GM10847 (cell line): ENCODE data around the gene NR0B2.

Source experiments
- POLR2A ChIP-seq: IDR thresholded peaks from 2 replicates; pipeline ENCODE4 v1.6.1; 2011; ENCODE audit not compliant: insufficient read length; ENCODE audit errors: extremely low read depth

Gene NR0B2

GRCh38 chr1:26910343-26911160 lies 3.2 kb downstream of the NR0B2 start:
- TF ChIP-seq POLR2A, result no peak

DNA sequence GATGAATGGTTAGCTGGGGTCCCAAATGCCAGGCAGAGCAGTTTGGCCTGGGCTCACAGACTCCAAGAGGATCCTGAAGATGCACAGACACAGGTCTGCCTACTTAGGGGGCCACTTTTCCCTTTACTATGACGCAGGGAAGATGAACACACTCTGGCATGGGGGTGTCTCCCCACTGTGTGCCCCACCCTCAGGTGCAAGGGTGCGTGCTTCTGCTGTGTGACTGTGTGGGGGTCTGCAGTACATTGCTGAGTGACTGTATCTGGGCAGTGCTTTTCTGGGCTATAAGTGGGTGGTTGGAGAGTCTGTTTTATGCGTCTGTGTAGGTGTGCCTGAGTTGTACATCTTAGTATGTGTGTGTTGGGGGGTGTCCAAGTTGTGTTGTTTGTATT lies 3.8 kb downstream of the NR0B2 start:
- no peak for TF ChIP-seq POLR2A

- TF ChIP-seq POLR2A, result no peak
Observed at GRCh38 chr1:26907071-26907917, 6.5 kb downstream of the NR0B2 start.

DNA sequence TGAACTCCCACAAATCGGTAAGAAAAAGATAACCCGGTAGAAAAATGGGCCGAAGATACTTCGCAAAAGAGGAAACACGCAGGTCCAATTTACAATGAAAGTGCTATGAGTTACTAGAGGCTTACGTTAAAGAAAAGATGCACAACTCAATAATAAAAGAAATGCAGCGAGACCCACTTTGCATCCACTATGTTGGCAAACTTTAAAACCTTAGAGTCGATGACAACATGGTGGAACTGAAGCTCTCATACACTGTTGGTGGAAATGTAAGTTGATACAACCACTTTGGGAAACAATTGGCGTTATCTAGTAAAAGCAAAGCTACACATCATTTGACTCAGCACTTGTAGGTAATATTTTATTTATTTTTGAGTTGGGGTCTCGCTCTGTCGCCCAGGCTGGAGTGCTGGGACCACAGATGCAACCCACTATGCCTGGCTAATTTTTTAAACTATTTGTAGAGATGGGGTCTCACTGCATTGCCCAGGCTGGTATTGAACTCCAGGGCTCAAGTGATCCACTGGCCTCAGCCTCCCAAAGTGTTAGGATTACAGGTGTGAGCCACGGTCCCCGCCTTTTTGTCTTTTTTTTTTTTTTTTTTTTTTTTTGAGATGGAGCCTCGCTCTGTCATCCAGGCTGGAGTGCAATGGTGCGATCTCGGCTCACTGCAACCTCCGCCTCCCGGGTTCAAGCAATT lies 12.8 kb downstream of the NR0B2 start:
- TF ChIP-seq POLR2A, result no peak

GRCh38 chr1:26900001-26900814 lies 13.6 kb downstream of the NR0B2 start, which contains the start of gene GPATCH3:
Gene GPATCH3, minus strand, starts transcription at chr1:26900467. Its CDS starts 25 bp downstream, at chr1:26900442.
- TF ChIP-seq POLR2A, result peak; percentile 81

DNA sequence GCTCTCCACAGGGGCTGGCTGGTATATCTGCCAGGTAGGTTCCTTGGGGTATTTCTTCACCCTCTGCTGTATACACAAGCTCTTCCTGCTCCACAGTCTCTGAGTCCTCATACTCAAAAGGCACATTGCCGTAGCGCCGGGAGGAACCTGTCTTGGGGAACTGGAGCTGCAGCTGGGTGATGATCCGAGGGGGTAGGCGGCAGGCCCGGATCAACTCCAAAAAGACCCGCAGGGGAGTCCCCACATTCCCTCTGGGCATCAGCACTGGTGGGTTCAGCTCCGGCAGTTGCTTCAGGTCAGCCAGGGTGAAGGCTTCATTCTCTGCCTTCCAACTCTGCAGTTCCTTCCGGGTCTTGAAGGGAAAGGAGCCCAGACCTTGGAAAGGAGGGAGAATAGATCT lies 16.4 kb downstream of the NR0B2 start:
- TF ChIP-seq POLR2A, result no peak

GRCh38 chr1:26894263-26894662 lies 19.5 kb downstream of the NR0B2 start:
- no peak for TF ChIP-seq POLR2A

- no peak for TF ChIP-seq POLR2A
Observed at GRCh38 chr1:26890467-26890796, 23.3 kb downstream of the NR0B2 start.

DNA sequence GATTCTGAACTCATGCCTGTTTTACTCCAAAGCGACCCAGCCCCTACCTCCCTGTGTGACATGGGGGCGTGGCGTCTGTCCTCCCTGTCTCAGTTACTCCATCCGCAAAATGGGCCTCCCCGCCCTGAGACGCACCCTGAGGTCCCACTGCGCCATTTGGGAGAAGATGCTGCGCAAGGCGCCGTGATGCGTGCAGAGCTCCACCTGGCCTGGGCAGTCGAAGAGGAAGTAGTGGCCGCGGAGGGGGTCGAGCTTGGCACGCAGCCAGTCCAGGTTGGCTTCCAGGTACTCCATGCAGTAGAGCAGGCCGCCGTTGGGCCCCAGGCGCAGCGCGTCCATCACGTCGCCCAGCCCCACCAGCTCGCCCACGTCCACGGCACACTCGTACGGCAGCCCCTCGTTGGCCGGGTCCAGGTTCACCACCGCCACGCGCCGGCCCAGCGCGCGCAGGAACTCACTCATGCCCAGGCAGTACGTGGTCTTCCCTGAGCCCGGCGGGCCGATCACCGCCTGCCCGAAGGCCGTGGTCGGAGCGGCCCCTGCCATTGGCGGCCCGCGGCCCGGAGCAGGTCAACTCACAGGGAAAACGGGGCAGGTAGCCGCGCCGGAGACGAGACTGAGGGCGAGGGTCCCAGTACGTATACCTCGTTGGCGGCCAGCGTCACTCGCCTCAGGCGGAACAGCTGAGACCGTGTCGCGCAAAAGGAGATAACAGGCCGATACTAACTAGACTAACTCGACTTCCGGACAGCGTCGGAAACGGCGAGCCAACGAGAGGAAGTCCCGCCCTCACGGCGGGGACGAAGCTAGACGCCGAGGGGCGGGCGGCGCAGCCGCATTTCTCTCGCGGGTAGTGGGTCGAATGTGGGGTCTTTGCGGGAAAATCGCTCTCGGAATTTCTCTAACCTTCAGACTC lies 24.0 kb downstream of the NR0B2 start, which contains the start of gene GPN2:
TSS of gene GPN2 (minus strand) at position 733 of the 916 bp plus-strand sequence. CDS start at position 546, 187 bp downstream.
- peak; percentile 90 for TF ChIP-seq POLR2A

DNA sequence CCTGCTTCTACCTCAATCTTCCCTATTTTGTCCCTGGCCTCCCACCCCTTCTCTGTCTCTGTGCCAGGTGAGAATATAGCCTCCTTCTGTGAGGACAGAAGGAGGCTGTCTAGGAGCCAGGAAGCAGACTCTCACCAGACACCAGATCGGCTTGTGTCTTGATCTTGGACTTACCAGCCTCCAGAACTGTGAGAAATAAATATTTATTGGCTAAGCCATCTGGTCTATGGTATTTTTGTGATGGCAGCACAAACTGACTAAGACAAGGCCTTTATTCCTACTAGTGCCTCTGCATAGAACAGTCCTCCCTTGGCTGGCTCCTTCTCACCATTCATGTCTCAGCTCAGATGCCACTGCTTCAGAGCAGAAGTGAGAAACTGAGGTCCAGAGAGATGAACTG lies 25.5 kb downstream of the NR0B2 start:
- TF ChIP-seq POLR2A, result no peak

DNA sequence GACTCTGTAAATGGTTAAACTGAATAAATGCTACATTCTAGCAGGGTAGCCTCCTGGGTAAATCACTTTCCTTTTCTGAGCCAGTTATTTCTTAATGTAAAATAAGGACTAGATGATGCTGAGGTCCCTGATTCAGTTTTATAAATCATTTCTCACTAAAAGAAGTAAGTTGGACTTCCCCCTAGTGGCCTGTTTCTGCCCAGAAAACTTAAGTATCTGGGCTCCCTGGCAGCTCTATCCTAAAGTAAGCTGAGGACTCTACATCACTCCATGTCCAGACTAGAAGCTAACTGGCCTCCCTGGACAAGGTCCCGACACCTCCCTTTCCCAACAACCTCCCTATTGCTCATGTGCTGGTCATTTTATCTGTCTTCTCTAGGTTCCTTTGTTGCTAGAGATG lies 26.6 kb downstream of the NR0B2 start:
- TF ChIP-seq POLR2A, result no peak

- no peak for TF ChIP-seq POLR2A
Observed at GRCh38 chr1:26882696-26883463, 30.9 kb downstream of the NR0B2 start.

- TF ChIP-seq POLR2A, result no peak
Observed at GRCh38 chr1:26879793-26880192, 34.0 kb downstream of the NR0B2 start.
